ENCODE data around the gene ACOX2. TPM values are rescaled to one million over a fixed set of nuclear protein-coding genes. Genes with fewer than 3 reads are reported as not detected.

The ACOX2 gene
- total and polyA plus RNA-seq, 2 of the 8 experiments (the other 6 are each of a cell fraction or from before 2014, with no cell fraction given), result 3.2 to 9.2 TPM

DNA sequence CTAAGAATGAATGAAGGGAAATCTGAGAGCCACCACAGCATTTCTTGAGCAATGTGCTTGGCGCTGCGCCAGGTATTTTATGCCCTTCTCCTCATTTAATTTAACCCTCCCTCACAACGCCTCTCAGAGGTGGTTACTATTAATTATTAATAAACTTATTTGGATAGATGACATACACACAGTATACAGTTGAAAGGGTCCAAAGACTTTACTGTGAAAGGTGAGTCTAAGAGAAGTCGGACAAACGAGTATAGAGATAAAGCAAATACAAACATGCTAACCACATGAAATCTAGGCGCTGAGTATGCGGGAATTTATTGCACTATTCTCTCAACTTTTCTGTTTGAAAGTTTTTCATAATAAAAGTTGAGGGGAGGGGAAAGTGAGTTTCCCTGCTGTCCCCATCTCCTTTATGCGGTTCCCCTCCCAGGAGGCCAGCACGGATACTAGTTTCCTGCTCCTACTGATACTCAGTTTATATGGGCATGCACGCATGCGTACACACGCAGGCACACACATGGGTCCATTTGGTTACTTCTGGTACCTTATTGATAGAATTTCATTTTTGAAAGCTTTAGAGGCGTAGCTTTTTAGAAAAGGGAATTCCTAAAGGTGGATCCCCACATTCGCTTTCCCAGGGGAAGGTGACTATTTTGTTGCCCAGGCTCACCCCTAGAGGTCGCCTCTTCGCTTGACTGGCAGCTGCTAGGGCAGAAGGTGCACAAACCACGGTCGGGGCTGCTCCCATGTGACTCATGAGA is 73.6 kb downstream of the ACOX2 start:
- Histone ChIP-seq H3K4me2 (ENCODE audit: insufficient read depth in 1 of 2, low read depth in 2 of 2, low read length in 2 of 2) (peak overlapping the region; percentile 12 to 30; a peak in 3 of 4 replicates), H2BK5ac (ENCODE audit: low read depth, low read length) (0 out of 2 replicates have a peak overlapping the region, but pooled peaks have one; percentile 71), H3K79me2 (ENCODE audit: control insufficient read depth in 1 of 2, insufficient read depth in 2 of 2, low read length in 2 of 2) (no peaks in the 10 kb centered on the region), H3K9me3 (ENCODE audit: insufficient read depth in 2 of 2, low read depth in 1 of 2, low read length in 1 of 2) (no peaks in the 10 kb centered on the region), H3K36me3 (ENCODE audit: control insufficient read depth in 2 of 4, insufficient read depth in 4 of 4, low read length in 3 of 4) (no peaks in the 10 kb centered on the region), H4K20me1 (replicated peaks in 1 of 2; ENCODE audit: control insufficient read depth in 1 of 2, insufficient read depth in 2 of 2, low read length in 2 of 2) (no peaks in the 10 kb centered on the region), H4K91ac (replicated peaks; ENCODE audit: insufficient read length, low read length) (no peak overlapping the region), H3K4ac (replicated peaks; ENCODE audit: insufficient read length, low read depth, low read length) (no peak overlapping the region), H2BK12ac (ENCODE audit: low read depth, low read length) (peak overlapping the region; percentile 90; the same call in 1 of the 2 replicates), H2AK5ac (ENCODE audit: low read depth, low read length) (no peak overlapping the region), H4K5ac (ENCODE audit: insufficient read length, low read depth, low read length) (peak overlapping the region; percentile 64), H3K9ac (replicated peaks in 1 of 4; ENCODE audit: extremely low read depth in 1 of 4, low read depth in 3 of 4, low read length in 3 of 4) (no peak overlapping the region), H3K27ac (ENCODE audit: low read depth, low read length) (no peak overlapping the region), H3K23ac (ENCODE audit: insufficient read length) (no peak overlapping the region), H3K23me2 (ENCODE audit: low read depth, low read length) (no peaks in the 10 kb centered on the region), H3K14ac (ENCODE audit: insufficient read length) (no peak overlapping the region), H3K79me1 (ENCODE audit: low read depth, low read length) (no peaks in the 10 kb centered on the region), H3K56ac (replicated peaks; ENCODE audit: insufficient read length, low read depth, low read length) (no peak overlapping the region), H2BK120ac (replicated peaks; ENCODE audit: low read depth, low read length) (no peak overlapping the region), H3K18ac (ENCODE audit: extremely low read depth, low read length) (peak overlapping the region; percentile 96), H3K4me3 (ENCODE audit: extremely low read depth in 1 of 4, insufficient read depth in 2 of 4, low read depth in 3 of 4, low read length in 4 of 4) (0 out of 8 replicates have a peak overlapping the region, but pooled peaks of 1 of the 4 experiments have one; percentile 9), H3K27me3 (replicated peaks in 1 of 4; ENCODE audit: control insufficient read depth in 3 of 4, extremely low read depth in 1 of 4, insufficient read depth in 3 of 4, low read length in 3 of 4) (no peaks in the 10 kb centered on the region), H2BK15ac (ENCODE audit: low read length) (peak overlapping the region; percentile 98; the same call in 1 of the 2 replicates), H4K8ac (ENCODE audit: extremely low read depth, insufficient read depth, low read length) (no peak overlapping the region), H2BK20ac (ENCODE audit: low read length) (peak overlapping the region; percentile 97; the same call in 1 of the 2 replicates), H2AFZ (ENCODE audit: low read length) (peak overlapping the region; percentile 98), H3K4me1 (replicated peaks in 1 of 4; ENCODE audit: control insufficient read depth in 3 of 4, insufficient read depth in 4 of 4, low read length in 3 of 4) (peaks cover 0 to 4% (median 2%) of the 10 kb centered on the region in 4 experiments; a peak in 4 of 7 replicates)
- DNase-seq (ENCODE audit: low read depth in 1 of 2, low spot score in 2 of 2) (peak; percentile 38 to 85), FAIRE-seq (peak; percentile 71)
- 39% methylated on average over 18 of the region's 18 CpGs; no CpG with 5 or more reads in 1 of the 2 experiments for WGBS, 2 experiments (ENCODE audit: extremely low coverage in 1 of 2, insufficient coverage in 1 of 2, insufficient read length in 1 of 2, insufficient replicate concordance in 2 of 2, low coverage in 1 of 2, low lambda C conversion rate in 2 of 2, missing lambda C conversion rate in 1 of 2)
- CTCF ChIA-PET (ENCODE audit: partially characterized antibody), result interaction anchor here (0.5 to 1.8 kb wide), 22 partner anchors 9 to 158 kb away, joined by 3 to 8 read pairs (median 5); partner anchors contain the start of genes HTD2, KCTD6 and RPP14
- POLR2A ChIA-PET (ENCODE audit: partially characterized antibody), result interaction anchor here (1.1 kb wide), 1 partner anchor 29 kb away, joined by 3 read pairs; no protein-coding TSS in a partner anchor
- TF ChIP-seq, protein P1, sequence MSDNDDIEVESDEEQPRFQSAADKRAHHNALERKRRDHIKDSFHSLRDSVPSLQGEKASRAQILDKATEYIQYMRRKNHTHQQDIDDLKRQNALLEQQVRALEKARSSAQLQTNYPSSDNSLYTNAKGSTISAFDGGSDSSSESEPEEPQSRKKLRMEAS (IDR thresholded peaks at IDR 0.05), result peak; percentile 70
- no peak for TF ChIP-seq BCL11A (IDR thresholded peaks at IDR 0.05; ENCODE audit: low read depth in 2 of 2, low read length in 2 of 2)
- TF ChIP-seq POLR2A (IDR thresholded peaks at IDR 0.05; ENCODE audit: control extremely low read depth in 1 of 2, low read depth in 2 of 2, low read length in 2 of 2), result no peak
- no peak for TF ChIP-seq HDAC6 (IDR thresholded peaks at IDR 0.05; ENCODE audit: low read depth, low read length)
- TF ChIP-seq TAF7 (optimal IDR thresholded peaks at IDR 0.05; ENCODE audit: borderline replicate concordance, low read depth, low read length), result no peak
- TF ChIP-seq KDM4A (IDR thresholded peaks at IDR 0.05; ENCODE audit: low read depth, low read length, severe bottlenecking), result no peak
- no peak for TF ChIP-seq SAP30 (IDR thresholded peaks at IDR 0.05; ENCODE audit: insufficient read depth, insufficient replicate concordance, low read length)
- TF ChIP-seq PHF8 (conservative IDR thresholded peaks at IDR 0.05; ENCODE audit: low read depth, low read length), result no peak
- TF ChIP-seq JUN (IDR thresholded peaks at IDR 0.05; ENCODE audit: low read depth, low read length), result no peak
- no peak for TF ChIP-seq FOSL1 (IDR thresholded peaks at IDR 0.05; ENCODE audit: insufficient read depth, low read depth, low read length)
- TF ChIP-seq SUZ12 (IDR thresholded peaks at IDR 0.05; ENCODE audit: low read length), result no peak
- no peak for TF ChIP-seq SP4 (IDR thresholded peaks at IDR 0.05; ENCODE audit: low read length)

Data from H1 (cell line).